GM19238 (cell line): ENCODE measurements around the gene SLC12A3.
"Not testable (repeated sequence)": the region's sequence is repeated elsewhere in the genome, so short reads cannot be mapped to it uniquely, and the experiment has no call there.

Experiments
- DNase-seq: peaks from one replicate; pipeline ENCODE4 v3.0.0; 2011; ENCODE audit warnings: low spot score; ENCODE audit not compliant: insufficient read length

Gene SLC12A3

DNA sequence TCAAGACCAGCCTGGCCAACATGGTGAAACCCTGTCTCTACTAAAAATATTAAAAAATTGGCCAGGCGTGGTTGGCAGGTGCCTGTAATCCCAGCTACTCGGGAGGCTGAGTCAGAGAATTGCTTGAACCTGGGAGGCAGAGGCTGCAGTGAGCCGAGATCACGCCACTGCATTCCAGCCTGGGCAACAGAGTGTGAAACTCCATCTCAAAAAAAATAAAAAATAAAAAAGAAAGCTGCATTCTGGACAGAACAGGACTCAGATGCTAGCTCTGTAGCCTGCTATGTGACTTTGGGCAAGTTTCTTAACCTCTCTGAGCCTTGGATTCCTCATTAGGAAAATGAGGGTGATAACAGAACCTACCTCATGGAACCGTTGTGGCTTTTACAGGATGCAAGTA lies 3.8 kb downstream of the SLC12A3 start:
- not testable (repeated sequence) for DNase-seq

DNA sequence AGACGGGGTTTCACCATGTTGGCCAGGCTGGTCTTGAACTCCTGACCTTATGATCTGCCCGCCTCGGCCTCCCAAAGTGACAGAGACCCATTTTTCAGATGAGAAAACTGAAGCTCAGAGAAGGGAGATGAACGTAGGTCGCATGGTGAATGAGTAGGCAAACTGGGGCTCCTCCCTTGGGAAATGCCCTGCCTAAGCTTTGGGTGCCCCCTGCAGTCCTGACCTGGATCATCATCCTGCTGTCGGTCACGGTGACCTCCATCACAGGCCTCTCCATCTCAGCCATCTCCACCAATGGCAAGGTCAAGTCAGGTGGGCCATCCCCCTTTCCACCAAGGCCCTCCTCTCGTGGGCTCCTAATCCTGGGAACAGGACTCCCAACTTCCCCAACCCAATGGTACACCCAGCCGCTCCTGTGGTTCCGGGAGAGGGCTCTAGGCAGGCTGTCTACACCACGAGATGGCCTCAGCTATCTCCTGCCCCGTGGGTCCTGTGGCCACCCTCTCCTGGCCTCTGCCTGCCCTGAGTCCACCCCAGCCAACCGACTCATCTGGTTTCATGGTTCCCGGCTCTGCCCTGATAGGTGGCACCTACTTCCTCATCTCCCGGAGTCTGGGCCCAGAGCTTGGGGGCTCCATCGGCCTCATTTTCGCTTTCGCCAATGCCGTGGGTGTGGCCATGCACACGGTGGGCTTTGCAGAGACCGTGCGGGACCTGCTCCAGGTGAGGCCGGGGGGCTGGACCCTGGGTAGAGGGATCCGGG lies 4.7 kb downstream of the SLC12A3 start:
- no peak for DNase-seq

DNA sequence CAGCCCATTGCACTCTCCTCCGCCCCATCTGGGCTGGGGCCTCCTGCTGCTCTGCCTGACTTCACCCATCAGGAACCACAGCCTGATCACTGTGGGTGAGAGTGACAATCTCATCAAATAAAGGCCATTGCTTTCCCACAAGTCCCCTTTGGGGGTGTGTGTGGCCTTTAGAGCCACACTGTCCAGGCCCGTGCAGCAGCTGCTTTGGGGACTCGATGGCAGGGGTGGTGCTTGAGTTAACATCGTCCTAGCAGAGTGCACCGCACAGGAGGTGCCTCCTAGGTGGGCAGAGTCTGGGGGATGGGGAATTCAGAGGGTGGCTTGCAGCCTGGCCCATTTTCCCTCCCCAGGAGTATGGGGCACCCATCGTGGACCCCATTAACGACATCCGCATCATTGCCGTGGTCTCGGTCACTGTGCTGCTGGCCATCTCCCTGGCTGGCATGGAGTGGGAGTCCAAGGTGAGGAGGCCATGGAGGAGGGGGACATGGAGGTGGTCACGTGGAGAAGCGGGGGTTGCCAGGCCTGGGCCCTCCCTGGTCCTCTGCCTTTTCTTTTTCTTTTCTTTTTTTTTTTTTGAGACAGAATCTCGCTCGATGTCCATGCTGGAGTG lies 5.4 kb downstream of the SLC12A3 start:
- no peak for DNase-seq

DNA sequence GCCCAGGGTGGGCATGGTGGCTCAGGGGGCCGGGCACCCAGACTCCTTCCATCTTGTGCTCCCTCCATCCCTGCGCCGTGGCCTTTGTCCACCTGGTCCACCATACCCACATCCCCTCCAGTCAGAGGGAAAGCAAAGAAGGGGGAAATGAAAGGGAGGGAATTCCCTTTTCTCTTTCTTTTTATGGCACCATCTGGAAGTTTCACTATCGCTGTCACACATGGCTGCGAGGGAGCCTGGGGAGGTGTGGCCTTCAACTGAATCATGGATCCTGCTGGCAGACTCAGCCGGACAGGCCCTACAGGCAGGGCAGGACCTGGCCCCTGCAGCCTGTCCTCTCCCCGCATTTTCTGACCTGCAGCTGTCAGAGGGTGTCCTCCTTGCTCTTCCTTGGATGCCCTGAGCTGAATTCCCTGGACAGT lies 6.2 kb downstream of the SLC12A3 start:
- DNase-seq = peak; percentile 50

DNA sequence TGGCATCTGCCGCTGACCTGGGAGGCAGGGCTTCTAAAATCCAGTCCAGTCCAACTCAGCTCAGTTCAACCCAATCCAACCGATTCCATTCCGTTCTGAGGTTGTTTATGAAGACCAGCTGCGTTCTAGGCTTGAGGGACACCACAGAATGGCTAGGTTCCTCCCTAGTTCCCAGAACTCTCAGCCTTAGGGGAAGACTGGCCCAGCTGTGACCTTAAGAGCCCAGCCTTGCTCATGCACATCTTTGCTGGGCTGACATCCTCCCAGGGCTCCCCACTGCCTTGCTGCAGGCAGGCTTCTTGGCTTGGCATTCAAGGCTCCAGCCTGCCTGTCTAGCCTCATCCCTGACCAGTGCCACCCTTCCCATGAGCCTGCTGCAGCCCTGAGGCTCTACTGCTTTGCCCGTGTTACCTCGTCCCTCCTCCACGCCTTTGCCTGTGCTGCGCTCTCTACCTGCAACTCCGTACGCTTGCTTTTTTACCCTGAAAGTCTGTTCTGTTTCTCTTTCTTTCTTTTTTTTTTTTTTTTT lies 7.9 kb downstream of the SLC12A3 start:
- DNase-seq = no peak

DNA sequence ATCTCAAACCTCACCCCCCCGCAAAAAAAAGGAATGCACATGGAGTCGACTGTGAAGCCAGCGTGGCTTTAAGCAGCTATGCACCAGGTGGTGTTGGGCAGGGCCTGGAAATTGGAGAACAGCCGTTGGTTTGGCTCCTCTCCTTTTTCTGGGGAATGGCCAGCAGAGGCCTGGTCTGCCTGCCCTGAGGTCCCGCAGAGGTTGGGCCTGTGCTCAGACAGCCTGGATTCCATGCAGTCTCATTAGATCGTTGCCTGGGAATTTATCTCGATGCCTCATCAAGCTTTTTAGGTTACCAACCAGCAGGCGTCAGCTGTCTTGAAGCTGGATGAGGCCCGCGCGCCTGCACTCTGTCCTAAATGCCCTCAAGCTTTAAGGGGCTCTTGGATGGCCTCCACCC lies 9.8 kb downstream of the SLC12A3 start:
- no peak for DNase-seq

DNA sequence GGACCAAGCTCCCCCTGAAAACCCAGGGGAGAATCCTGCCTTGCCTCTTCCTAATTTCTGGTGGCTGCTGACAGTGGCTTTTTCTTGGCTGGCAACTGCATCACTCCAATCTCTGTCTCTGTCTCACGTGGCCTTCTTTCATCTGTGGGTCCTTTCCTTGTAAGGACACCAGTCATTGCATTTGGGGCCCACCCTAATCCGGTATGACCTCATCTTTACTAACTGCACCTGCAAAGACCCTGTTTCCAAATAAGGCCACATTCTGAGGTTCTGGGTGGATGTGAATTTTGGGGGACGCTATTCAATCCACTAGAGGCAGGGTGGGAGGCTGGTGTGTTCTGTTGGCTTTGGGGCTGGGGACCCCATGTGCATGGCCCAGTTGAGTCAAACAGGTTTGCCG lies 11.0 kb downstream of the SLC12A3 start:
- no peak for DNase-seq

DNA sequence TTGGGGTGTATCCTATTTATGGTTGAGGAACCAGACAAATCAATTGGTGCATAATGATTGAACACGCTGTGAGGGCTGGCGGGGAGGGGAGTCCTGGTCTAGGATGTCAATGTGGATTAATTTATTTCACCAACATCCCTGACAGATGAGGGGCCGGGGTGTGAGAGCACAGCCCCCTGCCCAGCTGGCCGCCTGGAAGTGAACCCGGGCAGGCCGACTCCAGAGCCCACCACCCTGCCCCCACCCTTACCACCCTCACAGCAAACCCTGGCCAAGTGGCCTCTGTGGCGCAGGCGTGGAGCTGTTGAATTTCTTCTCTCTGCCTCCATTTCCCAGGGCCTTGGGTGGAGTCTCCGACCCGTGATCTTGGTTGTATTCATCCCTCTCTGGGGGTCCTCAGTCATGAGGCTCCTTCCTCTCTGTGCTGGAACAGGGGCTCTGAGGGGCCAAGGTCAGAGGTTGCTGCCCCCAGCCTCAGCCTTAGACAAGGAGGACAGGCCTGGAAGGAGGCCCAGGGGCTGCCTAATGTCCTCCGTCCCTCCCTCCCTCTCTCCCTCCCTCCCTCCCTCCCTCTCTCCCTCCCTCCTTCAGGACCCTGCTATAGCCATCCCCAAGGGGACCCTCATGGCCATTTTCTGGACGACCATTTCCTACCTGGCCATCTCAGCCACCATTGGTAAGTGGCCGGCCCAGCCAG lies 12.6 kb downstream of the SLC12A3 start:
- DNase-seq = no peak

DNA sequence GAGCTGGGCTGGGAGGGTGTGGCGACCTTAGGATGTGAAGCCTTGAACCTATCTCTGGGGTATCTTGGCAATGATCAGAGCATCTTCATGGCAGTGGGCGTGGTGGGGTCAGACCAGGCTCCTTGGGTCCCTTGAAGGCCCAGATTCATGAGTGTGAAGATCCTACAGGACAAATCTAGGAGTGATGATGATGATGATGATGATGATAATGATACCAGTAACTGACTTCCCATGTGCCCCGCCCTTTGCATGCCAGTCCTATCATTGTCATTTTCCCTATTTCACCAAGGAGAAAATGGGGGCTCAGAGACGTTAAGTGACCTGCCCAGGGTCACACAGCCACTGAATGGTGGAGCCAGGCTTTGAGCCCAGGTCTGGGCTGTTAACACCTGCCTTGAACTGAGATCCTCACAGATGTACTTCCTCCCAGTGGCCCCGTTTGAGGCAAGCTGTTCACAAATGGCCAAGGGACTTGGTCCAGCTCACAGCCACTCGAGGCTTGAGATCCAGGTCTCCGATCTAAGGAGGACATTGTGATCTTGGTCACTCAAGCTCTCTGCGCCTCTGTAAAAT lies 13.4 kb downstream of the SLC12A3 start:
- no peak for DNase-seq

DNA sequence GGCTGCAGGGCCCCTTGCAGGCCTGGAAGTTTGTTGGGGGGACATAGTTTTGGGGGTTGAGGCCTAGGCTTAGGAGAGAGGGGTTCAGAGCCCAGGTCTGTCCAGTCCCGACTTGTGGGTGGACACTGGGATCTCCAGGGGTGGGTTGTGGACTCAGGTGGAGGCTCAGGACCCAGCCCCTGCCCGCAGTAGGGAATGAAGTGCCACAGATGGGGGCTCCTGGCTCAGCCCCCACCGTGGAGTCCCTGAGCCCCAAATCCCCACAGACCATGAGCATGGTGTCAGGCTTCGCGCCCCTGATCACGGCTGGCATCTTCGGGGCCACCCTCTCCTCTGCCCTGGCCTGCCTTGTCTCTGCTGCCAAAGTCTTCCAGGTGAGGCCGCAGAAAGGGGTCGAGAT lies 14.3 kb downstream of the SLC12A3 start:
- no peak for DNase-seq

DNA sequence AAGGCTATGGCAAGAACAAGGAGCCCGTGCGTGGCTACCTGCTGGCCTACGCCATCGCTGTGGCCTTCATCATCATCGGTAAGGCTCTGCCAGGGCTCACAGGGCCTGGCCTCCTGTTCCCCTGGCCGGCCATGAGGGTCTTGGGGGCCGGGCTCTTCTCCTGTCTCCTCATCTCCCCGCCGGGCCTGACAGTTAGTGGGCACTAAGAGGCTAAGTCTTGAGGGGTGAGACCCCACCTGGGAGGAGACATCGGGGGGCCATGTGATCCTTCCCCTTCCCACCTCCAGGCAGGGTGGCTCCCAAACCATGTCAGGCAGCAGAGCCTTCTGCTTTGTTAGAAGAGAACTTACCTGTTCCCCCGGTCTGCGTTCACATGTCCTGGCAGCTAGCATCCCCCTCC lies 15.2 kb downstream of the SLC12A3 start:
- no peak for DNase-seq

DNA sequence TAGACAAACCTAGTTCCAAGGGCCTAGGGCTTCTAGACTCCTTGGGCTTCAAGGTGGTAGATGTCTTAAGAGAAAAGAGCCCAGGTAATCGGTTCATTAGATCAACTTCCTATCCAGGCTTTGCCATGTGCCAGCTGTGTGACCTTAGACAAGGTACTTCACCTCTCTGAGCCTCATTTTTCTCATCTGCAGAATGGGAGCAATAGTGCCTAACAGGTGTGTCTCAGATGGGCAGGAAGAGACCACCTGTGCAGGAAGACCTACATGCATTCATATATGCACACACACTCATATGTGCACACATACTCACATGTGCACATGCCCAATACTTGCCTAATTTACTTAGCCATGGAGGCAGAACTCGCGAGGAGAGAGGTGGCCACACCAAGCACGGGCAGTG lies 15.7 kb downstream of the SLC12A3 start:
- DNase-seq = no peak

DNA sequence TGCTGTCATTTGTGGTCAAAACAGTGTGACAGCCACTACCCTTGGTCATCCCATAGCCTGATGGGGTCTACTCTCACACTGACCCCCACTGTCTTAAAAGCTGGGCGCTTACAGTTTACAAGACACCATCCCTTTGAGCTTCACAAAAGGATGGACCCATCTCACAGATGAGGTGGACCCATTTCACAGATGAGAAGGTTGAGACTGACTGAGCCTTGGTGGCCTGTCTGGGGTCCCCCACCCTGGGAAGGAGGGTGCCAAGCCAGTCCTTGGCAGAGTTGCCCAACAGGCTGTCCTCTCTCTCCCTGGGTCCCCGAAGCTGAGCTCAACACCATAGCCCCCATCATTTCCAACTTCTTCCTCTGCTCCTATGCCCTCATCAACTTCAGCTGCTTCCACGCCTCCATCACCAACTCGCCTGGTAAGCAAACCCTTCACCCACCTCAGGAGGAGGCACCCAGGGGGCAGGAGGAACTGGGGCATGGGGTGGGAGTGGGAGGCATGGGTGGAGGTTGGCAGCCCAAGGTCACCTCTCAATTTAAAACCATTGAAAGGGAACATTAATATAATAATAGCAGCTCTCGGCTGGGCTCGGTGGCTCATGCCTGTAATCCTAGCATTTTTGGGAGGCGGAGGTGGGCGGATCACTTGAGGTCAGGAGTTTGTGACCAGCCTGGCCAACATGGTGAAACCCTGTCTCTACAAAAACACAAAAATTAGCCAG lies 17.2 kb downstream of the SLC12A3 start:
- DNase-seq = no peak

DNA sequence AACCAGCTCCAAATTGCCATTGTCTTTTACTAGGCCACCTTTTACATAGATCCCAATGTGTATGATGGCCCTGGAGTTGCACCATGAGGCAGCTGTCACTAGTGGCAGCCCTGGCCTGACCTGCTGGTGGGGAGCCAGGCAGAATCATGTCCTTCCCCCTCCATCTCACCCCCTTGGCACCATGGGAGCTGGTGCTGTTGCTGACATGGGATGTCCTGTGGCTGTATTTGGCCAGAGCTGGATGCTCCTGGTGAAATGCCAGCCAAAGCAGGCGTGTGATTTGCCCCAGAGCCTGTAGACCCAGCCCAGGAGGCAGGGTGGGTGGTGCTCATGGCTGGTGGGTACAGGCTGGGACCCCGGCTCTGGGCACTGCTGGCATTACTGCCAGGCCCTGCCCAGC lies 18.6 kb downstream of the SLC12A3 start:
- DNase-seq = no peak

DNA sequence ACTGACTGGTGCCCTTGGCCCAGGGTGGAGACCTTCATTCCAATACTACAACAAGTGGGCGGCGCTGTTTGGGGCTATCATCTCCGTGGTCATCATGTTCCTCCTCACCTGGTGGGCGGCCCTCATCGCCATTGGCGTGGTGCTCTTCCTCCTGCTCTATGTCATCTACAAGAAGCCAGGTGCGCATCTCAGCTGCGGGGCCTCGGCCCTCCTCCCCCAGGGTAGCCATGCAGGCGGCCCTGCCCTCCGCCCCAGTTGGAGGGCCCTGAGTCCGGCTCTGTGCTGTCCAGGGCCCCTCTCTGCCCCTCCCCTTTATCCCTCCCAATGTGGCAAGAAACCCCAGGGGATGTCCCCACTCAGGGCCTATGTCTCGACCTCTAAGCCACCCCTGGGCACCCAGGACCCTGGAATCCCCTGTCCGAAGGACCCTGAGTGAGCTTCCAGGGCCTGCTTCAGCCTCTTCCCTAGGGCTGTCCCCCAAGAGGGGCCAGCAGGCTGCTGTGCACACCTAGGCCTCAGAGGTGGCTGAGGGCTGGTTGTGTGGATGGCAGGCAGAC lies 19.1 kb downstream of the SLC12A3 start:
- no peak for DNase-seq

DNA sequence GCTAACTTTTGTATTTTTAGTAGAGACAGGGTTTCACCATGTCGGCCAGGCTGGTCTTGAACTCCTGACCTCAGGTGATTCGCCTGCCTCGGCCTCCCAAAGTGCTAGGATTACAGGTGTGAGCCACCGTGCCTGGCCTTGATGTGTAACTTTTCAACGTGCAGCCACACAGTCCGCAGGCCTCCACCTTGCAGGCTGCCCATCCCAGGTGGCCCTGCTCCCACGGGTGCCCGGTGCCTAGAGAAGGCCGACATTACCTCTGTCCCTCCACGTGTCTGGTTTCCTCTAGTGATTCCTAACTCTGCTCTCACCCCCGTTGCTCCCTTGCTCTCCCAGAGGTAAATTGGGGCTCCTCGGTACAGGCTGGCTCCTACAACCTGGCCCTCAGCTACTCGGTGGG lies 19.9 kb downstream of the SLC12A3 start:
- DNase-seq = not testable (repeated sequence)

DNA sequence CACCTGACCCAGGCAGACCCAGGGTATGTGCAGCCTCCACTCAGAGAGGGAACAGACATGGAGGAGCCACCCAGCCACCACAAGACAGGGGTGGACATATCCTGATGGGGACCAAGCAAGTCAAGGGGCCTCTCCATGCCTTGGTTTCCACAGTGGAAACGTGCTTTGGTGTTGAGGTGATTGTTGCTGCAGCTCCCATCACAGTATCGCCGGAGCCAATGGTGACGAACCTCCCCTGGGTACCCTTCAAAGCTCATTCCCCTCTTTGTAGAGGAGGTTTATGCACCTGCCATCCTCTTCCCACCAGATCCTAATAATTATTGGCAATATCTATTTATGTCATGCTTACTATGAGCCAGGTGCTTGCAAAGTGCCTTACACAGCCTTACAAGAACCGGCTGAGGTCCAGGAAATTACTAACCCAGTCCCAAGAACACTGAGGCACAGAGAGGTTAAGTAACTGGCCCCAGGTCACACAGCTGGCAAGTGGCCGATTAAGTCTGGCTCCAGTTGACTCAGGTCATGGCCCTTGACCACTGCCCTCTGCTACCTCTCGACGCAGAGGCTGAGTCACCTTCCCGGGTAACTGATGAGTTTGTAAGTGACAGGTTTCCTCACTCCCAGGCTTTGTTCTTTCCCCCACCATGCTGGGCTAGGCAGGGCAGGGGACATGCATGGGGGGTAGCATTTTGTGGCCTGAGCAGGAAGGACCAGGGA lies 20.6 kb downstream of the SLC12A3 start:
- DNase-seq = no peak

DNA sequence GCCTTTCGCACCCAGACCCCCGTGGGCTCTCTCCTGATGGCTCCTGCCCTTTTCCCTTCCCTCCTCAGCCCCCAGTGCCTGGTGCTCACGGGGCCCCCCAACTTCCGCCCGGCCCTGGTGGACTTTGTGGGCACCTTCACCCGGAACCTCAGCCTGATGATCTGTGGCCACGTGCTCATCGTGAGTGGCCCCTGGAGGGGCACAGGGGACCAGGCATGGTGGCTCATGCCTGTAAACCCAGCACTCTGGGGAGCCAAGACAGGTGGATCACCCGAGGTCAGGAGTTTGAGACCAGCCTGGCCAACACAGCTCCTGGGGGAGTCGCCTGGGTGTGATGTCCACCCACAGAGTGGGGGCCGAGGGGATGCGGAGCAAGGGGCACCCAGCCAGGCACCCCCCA lies 21.3 kb downstream of the SLC12A3 start:
- DNase-seq = no peak

DNA sequence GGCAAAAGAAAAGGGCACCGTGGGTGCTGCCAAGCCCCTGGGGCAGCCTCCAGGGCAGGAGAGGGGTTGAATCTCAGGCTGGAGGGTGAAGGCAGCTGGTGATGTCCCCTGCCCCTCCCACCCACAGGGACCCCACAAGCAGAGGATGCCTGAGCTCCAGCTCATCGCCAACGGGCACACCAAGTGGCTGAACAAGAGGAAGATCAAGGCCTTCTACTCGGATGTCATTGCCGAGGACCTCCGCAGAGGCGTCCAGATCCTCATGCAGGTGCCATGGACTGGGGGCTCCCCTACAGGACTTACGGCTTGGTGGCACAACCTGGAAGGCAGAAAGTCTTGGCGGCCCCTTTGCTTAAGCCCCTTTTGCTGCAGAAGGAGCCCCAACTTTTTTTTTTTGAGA lies 21.8 kb downstream of the SLC12A3 start:
- no peak for DNase-seq

DNA sequence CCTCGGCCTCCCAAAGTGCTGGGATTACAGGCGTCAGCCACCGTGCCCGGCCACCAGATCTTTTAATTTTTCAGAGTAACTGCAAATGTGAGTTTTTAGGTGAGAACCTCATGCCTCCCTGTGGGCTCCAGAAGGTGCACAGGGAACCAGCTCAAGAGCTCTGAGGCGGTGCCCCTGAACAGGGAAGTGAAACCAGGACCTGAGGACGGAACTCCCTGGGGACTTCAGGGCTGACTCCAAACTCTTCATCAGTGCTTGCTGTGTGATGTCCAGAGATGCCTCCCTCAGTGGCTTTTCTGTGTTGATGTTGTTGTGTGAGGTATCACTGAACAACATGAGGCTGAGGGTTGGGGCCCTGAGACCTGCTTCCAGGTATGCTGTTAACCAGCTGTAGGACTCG lies 23.8 kb downstream of the SLC12A3 start:
- peak; percentile 63 for DNase-seq
